H1 (cell line): ENCODE measurements around the gene TSKS. TPM values are rescaled to one million over a fixed set of nuclear protein-coding genes. Genes with fewer than 3 reads are reported as not detected.

Source experiments
- CTCF ChIA-PET: fragments of 300-600 bp; sonication (Branson Sonifier 250); formaldehyde crosslinking; loops from one replicate; lab custom pipeline; 2021; ENCODE audit not compliant: partially characterized antibody; lab: Charles Lee
- POLR2A ChIA-PET: fragments of 300-600 bp; sonication (Branson Sonifier 250); formaldehyde crosslinking; loops from one replicate; lab custom pipeline; 2021; ENCODE audit warnings: inconsistent platforms; ENCODE audit not compliant: partially characterized antibody; lab: Charles Lee
- DNase-seq, 2 experiments: peaks; one replicate each; pipeline versions ENCODE4 v3.0.0 to v3.0.0-alpha.2; 2010 to 2022; ENCODE audit warnings: low spot score in 2 of 2, low read depth in 1 of 2, mixed read lengths in 1 of 2
- FAIRE-seq: peaks from 2 replicates; lab custom pipeline; 2011; peaks lifted over from hg19 to GRCh38; lab: Jason Lieb, UNC
- H2AFZ ChIP-seq: 2 replicates; pipeline ENCODE4 v1.8.1; 2012; ENCODE audit warnings: low read length, inconsistent platforms
- H2AK5ac ChIP-seq: 2 replicates; pipeline ENCODE4 v1.6.1; 2013; ENCODE audit warnings: low read depth, low read length
- H2BK120ac ChIP-seq: replicated peaks from 2 replicates; pipeline ENCODE3; 2013; ENCODE audit warnings: low read depth, low read length, inconsistent platforms
- H2BK12ac ChIP-seq: 2 replicates; pipeline ENCODE4 v1.6.1; 2013; ENCODE audit warnings: low read depth, low read length
- H2BK15ac ChIP-seq: 2 replicates; pipeline ENCODE4 v1.6.1; 2013; ENCODE audit warnings: low read length
- H2BK20ac ChIP-seq: 2 replicates; pipeline ENCODE4 v1.6.1; 2013; ENCODE audit warnings: low read length
- H2BK5ac ChIP-seq: 2 replicates; pipeline ENCODE4 v1.6.1; 2013; ENCODE audit warnings: low read depth, low read length
- H3K14ac ChIP-seq: 2 replicates; pipeline ENCODE4 v1.6.1; 2013; ENCODE audit warnings: inconsistent platforms; ENCODE audit not compliant: insufficient read length
- H3K18ac ChIP-seq: 2 replicates; pipeline ENCODE4 v1.6.1; 2013; ENCODE audit warnings: low read length; ENCODE audit errors: extremely low read depth
- H3K23ac ChIP-seq: 2 replicates; pipeline ENCODE4 v1.6.1; 2013; ENCODE audit warnings: inconsistent platforms; ENCODE audit not compliant: insufficient read length
- H3K23me2 ChIP-seq: 2 replicates; pipeline ENCODE4 v1.6.1; 2013; ENCODE audit warnings: low read depth, low read length
- H3K27ac ChIP-seq: 2 replicates; pipeline ENCODE4 v1.6.1; 2011; ENCODE audit warnings: low read depth, low read length, inconsistent platforms
- H3K27me3 ChIP-seq, 4 experiments: replicated peaks in 1 of 4; 1 replicate in 1 of 4; 2 replicates in 3 of 4; pipeline versions ENCODE4 v1.6.1 to v1.8.1; 2011 to 2013; ENCODE audit warnings: low read length in 3 of 4, mild to moderate bottlenecking in 3 of 4, inconsistent platforms in 2 of 4, mixed read lengths in 2 of 4, moderate library complexity in 1 of 4; ENCODE audit not compliant: control insufficient read depth in 3 of 4, insufficient read depth in 3 of 4; ENCODE audit errors: extremely low read depth in 1 of 4
- H3K36me3 ChIP-seq, 4 experiments: 2 replicates each; pipeline versions ENCODE4 v1.6.1 to v1.8.1; 2011 to 2013; ENCODE audit warnings: mild to moderate bottlenecking in 4 of 4, low read length in 3 of 4, moderate library complexity in 2 of 4, control low read depth in 1 of 4, inconsistent platforms in 1 of 4; ENCODE audit not compliant: insufficient read depth in 4 of 4, control insufficient read depth in 2 of 4
- H3K4ac ChIP-seq: replicated peaks from 2 replicates; pipeline ENCODE3; 2013; ENCODE audit warnings: low read length, low read depth, mixed read lengths, inconsistent platforms; ENCODE audit not compliant: insufficient read length
- H3K4me1 ChIP-seq, 4 experiments: replicated peaks in 1 of 4; 1 replicate in 1 of 4; 2 replicates in 3 of 4; pipeline versions ENCODE4 v1.6.1 to v1.8.1; 2011 to 2013; ENCODE audit warnings: low read length in 3 of 4, inconsistent platforms in 2 of 4, mixed read lengths in 1 of 4; ENCODE audit not compliant: insufficient read depth in 4 of 4, control insufficient read depth in 3 of 4
- H3K4me2 ChIP-seq, 2 experiments: 2 replicates each; pipeline versions ENCODE4 v1.6.1 to v1.8.1; 2011 to 2013; ENCODE audit warnings: low read depth in 2 of 2, low read length in 2 of 2, control low read depth in 1 of 2, inconsistent platforms in 1 of 2, mild to moderate bottlenecking in 1 of 2; ENCODE audit not compliant: insufficient read depth in 1 of 2
- H3K4me3 ChIP-seq, 4 experiments: fragments of 200-600, 300-600 bp in 1 of 4; sonication (generic), shearing (Covaris generic), sonication (Bioruptor Twin) in 1 of 4; 2 replicates each; pipeline versions ENCODE4 v1.5.1 to v1.8.1; 2011 to 2016; ENCODE audit warnings: low read length in 4 of 4, low read depth in 3 of 4, control low read depth in 2 of 4, inconsistent platforms in 2 of 4, mild to moderate bottlenecking in 2 of 4, mixed read lengths in 1 of 4, moderate library complexity in 1 of 4; ENCODE audit not compliant: insufficient read depth in 2 of 4; ENCODE audit errors: extremely low read depth in 1 of 4
- H3K56ac ChIP-seq: replicated peaks from 2 replicates; pipeline ENCODE3; 2013; ENCODE audit warnings: low read depth, mild to moderate bottlenecking, mixed read lengths, low read length, inconsistent platforms; ENCODE audit not compliant: insufficient read length
- H3K79me1 ChIP-seq: 2 replicates; pipeline ENCODE4 v1.6.1; 2013; ENCODE audit warnings: low read depth, low read length, control low read depth
- H3K79me2 ChIP-seq, 2 experiments: 2 replicates each; pipeline versions ENCODE4 v1.6.1 to v1.8.1; 2012 to 2013; ENCODE audit warnings: low read length in 2 of 2, mild to moderate bottlenecking in 2 of 2, inconsistent platforms in 1 of 2; ENCODE audit not compliant: insufficient read depth in 2 of 2, control insufficient read depth in 1 of 2
- H3K9ac ChIP-seq, 4 experiments: replicated peaks in 1 of 4; 1 replicate in 1 of 4; 2 replicates in 3 of 4; pipeline versions ENCODE4 v1.6.1 to v1.8.1; 2011 to 2013; ENCODE audit warnings: low read depth in 3 of 4, low read length in 3 of 4, control low read depth in 2 of 4, mild to moderate bottlenecking in 2 of 4, moderate library complexity in 2 of 4, inconsistent platforms in 1 of 4; ENCODE audit errors: extremely low read depth in 1 of 4
- H3K9me3 ChIP-seq, 2 experiments: 2 replicates each; pipeline versions ENCODE4 v1.6.1 to v1.8.1; 2012 to 2013; ENCODE audit warnings: mild to moderate bottlenecking in 2 of 2, moderate library complexity in 2 of 2, control low read depth in 1 of 2, inconsistent platforms in 1 of 2, low read depth in 1 of 2, low read length in 1 of 2, mixed read lengths in 1 of 2; ENCODE audit not compliant: insufficient read depth in 2 of 2
- H4K20me1 ChIP-seq, 2 experiments: replicated peaks in 1 of 2; 2 replicates each; pipeline versions ENCODE3 to v1.8.1; 2011 to 2013; ENCODE audit warnings: inconsistent platforms in 2 of 2, low read length in 2 of 2, mild to moderate bottlenecking in 1 of 2; ENCODE audit not compliant: insufficient read depth in 2 of 2, control insufficient read depth in 1 of 2
- H4K5ac ChIP-seq: 2 replicates; pipeline ENCODE4 v1.6.1; 2013; ENCODE audit warnings: low read length, low read depth, mixed read lengths, inconsistent platforms; ENCODE audit not compliant: insufficient read length
- H4K8ac ChIP-seq: 2 replicates; pipeline ENCODE4 v1.8.0; 2013; ENCODE audit warnings: mild to moderate bottlenecking, moderate library complexity, low read length, inconsistent platforms; ENCODE audit not compliant: insufficient read depth; ENCODE audit errors: extremely low read depth
- H4K91ac ChIP-seq: replicated peaks from 2 replicates; pipeline ENCODE3; 2013; ENCODE audit warnings: low read length, mixed read lengths, inconsistent platforms; ENCODE audit not compliant: insufficient read length
- BCL11A ChIP-seq, 2 experiments: IDR thresholded peaks; one replicate each; pipeline ENCODE4 v1.6.1; 2011; ENCODE audit warnings: low read depth in 2 of 2, low read length in 2 of 2, mild to moderate bottlenecking in 2 of 2
- E2F6 ChIP-seq: IDR thresholded peaks from 2 replicates; pipeline ENCODE4 v1.6.1; 2012; ENCODE audit warnings: inconsistent platforms
- HDAC6 ChIP-seq: IDR thresholded peaks from one replicate; pipeline ENCODE4 v1.7.1; 2012; ENCODE audit warnings: low read depth, mild to moderate bottlenecking, inconsistent platforms, low read length, moderate library complexity
- MAX ChIP-seq: IDR thresholded peaks from 2 replicates; pipeline ENCODE4 v1.6.1; 2012; ENCODE audit warnings: inconsistent platforms
- NANOG ChIP-seq: IDR thresholded peaks from 2 replicates; pipeline ENCODE4 v1.6.1; 2011; ENCODE audit warnings: low read length, low read depth, mild to moderate bottlenecking, inconsistent platforms; ENCODE audit not compliant: insufficient read depth, poor library complexity, severe bottlenecking
- NRF1 ChIP-seq: IDR thresholded peaks from 2 replicates; pipeline ENCODE4 v1.6.1; 2011; ENCODE audit warnings: mild to moderate bottlenecking, low read depth, low read length, improper control_type of control experiment
- POLR2A ChIP-seq, 2 experiments: IDR thresholded peaks; 1 replicate in 1 of 2; 2 replicates in 1 of 2; pipeline ENCODE4 v1.6.1; 2011; ENCODE audit warnings: low read depth in 2 of 2, low read length in 2 of 2, mild to moderate bottlenecking in 2 of 2; ENCODE audit errors: control extremely low read depth in 1 of 2
- RBBP5 ChIP-seq: IDR thresholded peaks from 2 replicates; pipeline ENCODE4 v1.7.1; 2012; ENCODE audit warnings: low read depth, mild to moderate bottlenecking, inconsistent platforms, low read length, moderate library complexity, borderline replicate concordance
- RFX5 ChIP-seq: IDR thresholded peaks from 2 replicates; pipeline ENCODE4 v1.6.1; 2011; ENCODE audit warnings: low read depth, low read length, improper control_type of control experiment, borderline replicate concordance
- SP1 ChIP-seq: IDR thresholded peaks from 2 replicates; pipeline ENCODE4 v1.6.1; 2011; ENCODE audit warnings: low read depth, low read length
- SP4 ChIP-seq: IDR thresholded peaks from 2 replicates; pipeline ENCODE4 v1.6.1; 2012; ENCODE audit warnings: low read length, inconsistent platforms
- SRF ChIP-seq: IDR thresholded peaks from 2 replicates; pipeline ENCODE4 v1.6.1; 2011; ENCODE audit warnings: mild to moderate bottlenecking, low read depth, low read length, moderate library complexity
- WGBS, 2 experiments: shearing (Covaris generic) in 1 of 2; methylation state at CpG; one replicate each; pipeline versions ENCODE4 v1.1.6 to v1.1.7; 2013 to 2015; ENCODE audit warnings: low lambda C conversion rate in 2 of 2, mixed read lengths in 2 of 2, inconsistent platforms in 1 of 2, low coverage in 1 of 2, missing lambda C conversion rate in 1 of 2; ENCODE audit not compliant: insufficient replicate concordance in 2 of 2, insufficient coverage in 1 of 2, insufficient read length in 1 of 2; ENCODE audit errors: extremely low coverage in 1 of 2, missing lambda C conversion rate in 1 of 2; 5-methylcytosine and 5-hydroxymethylcytosine counted together
- polyA plus RNA-seq, 7 experiments: library from polyadenylated mRNA; depleted of rRNA in 3 of 7; stranded (reverse) in 5 of 7; unstranded in 2 of 7; fragments of >200 nt in 5 of 7; fragments of 200-250 nt in 2 of 7; gene quantifications; 1 replicate in 5 of 7; 2 replicates in 1 of 7; 4 replicates in 1 of 7; pipeline versions ENCODE4 v1.2.1 to v1.2.3, GENCODE V29; 2011 to 2013; ENCODE audit warnings: missing spikeins in 2 of 7, mixed read lengths in 2 of 7
- total RNA-seq: library from RNA; stranded (reverse); fragmentation: NEBNext Ultra II Directional; extraction: Animal tissue kit (Norgen Biotek cat#: 25700); gene quantifications from 2 replicates; pipeline ENCODE4 v1.2.1, GENCODE V29; 2021

Gene TSKS
- total and polyA plus RNA-seq, 2 of the 8 experiments (the other 6 are each of a cell fraction or from before 2014, with no cell fraction given): 0.21 TPM; not detected in 1

GRCh38 chr19:49808711-49809159 is 45.6 kb upstream of the TSKS start:
- Histone ChIP-seq H4K20me1 (peaks cover 0 to 9% of the 10 kb centered on the region in 2 experiments), H3K23me2 (peaks cover 2% of the 10 kb centered on the region; the same call in 1 of the 2 replicates), H3K36me3 (peaks cover 0 to 3% (median 1%) of the 10 kb centered on the region in 4 experiments; a peak in 6 of 8 replicates), H3K4ac (no peak overlapping the region), H2AFZ (no peak overlapping the region), H2BK12ac (peak overlapping the region; percentile 85; the same call in 1 of the 2 replicates), H4K8ac (no peak overlapping the region; the same call in 1 of the 2 replicates), H4K5ac (no peak overlapping the region), H3K27ac (no peak overlapping the region; the same call in 1 of the 2 replicates), H3K14ac (no peak overlapping the region), H3K4me3 (peak overlapping the region; percentile 40 to 61 (median 52)), H4K91ac (no peak overlapping the region), H2AK5ac (no peak overlapping the region), H2BK120ac (peak overlapping the region; percentile 4), H3K79me1 (0 out of 2 replicates have a peak, but pooled peaks cover 2% of the 10 kb centered on the region), H2BK20ac (no peak overlapping the region), H3K9ac (peak overlapping the region in 3 of 4 experiments; percentile 54 to 62 (median 58); a peak in 6 of 7 replicates), H3K9me3 (no peaks in the 10 kb centered on the region), H3K18ac (peak overlapping the region; percentile 88), H3K79me2 (no peaks in the 10 kb centered on the region), H3K56ac (no peak overlapping the region), H3K4me2 (peak overlapping the region; percentile 68 to 93), H3K23ac (no peak overlapping the region), H2BK5ac (peak overlapping the region; percentile 78), H3K27me3 (no peaks in the 10 kb centered on the region), H2BK15ac (no peak overlapping the region), H3K4me1 (peaks cover 6 to 17% (median 12%) of the 10 kb centered on the region in 4 experiments)
- CTCF ChIA-PET: interaction anchor here (0.7 to 1.6 kb wide), 2 partner anchors 61 to 119 kb away, joined by 3 to 4 read pairs; partner anchors contain the start of gene ADM5
- WGBS, 2 experiments: 10% methylated on average over 13 of the region's 31 CpGs; no CpG with 5 or more reads in 1 of the 2 experiments
- POLR2A ChIA-PET: interaction anchor here (0.8 to 4.1 kb wide), 7 partner anchors 11 to 143 kb away, joined by 3 to 26 read pairs (median 3); partner anchors contain the start of genes ADM5, BCL2L12, IRF3 and PTOV1
- peak; percentile 94 to 99 for DNase-seq
- FAIRE-seq: peak; percentile 65
- no peak for TF ChIP-seq SRF
- peak; percentile 83; the same call in 1 of the 2 replicates for TF ChIP-seq E2F6
- no peak for TF ChIP-seq NANOG
- TF ChIP-seq MAX: no peak
- TF ChIP-seq SP4: no peak
- no peak for TF ChIP-seq RFX5
- TF ChIP-seq SP1: peak; percentile 63; the same call in 1 of the 2 replicates
- TF ChIP-seq BCL11A (IDR thresholded peaks at IDR 0.05; ENCODE audit: low read depth in 2 of 2, low read length in 2 of 2): no peak
- 0 out of 2 replicates have a peak, but pooled peaks have one; percentile 24 for TF ChIP-seq RBBP5
- no peak for TF ChIP-seq NRF1
- TF ChIP-seq POLR2A (IDR thresholded peaks at IDR 0.05; ENCODE audit: control extremely low read depth in 1 of 2, low read depth in 2 of 2, low read length in 2 of 2): peak; percentile 66 to 80; a peak in 2 of 3 replicates
- no peak for TF ChIP-seq HDAC6
